ENCODE measurements around the gene OR52E1. TPM values are rescaled to one million over a fixed set of nuclear protein-coding genes. Genes with fewer than 3 reads are reported as not detected.

Gene OR52E1
- total and polyA plus RNA-seq, 2 of the 8 experiments (the other 6 are each of a cell fraction or from before 2014, with no cell fraction given) = not detected

DNA sequence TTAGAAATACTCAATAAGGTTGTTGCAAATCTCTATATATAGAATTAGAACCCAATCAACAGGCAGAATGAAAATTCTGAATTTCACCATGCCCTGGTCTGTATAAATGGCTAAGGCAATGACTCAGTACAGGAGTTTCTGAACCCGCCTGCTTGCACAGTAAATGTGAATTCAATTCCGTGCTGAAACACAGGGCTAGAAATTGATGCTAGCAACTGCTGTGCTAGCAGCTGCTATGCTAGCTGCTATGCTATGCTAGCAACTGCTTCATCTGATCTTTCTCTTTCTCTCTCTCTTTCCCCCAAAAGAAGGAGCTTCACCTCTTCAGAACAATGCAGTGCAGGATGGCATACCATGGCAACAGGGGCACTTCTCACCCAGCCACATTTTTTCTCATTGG lies 32.7 kb upstream of the OR52E1 start:
- H2BK5ac ChIP-seq (ENCODE audit: low read depth, low read length) = no peak overlapping the region
- no peak overlapping the region for H3K4me3 ChIP-seq (ENCODE audit: extremely low read depth in 1 of 4, insufficient read depth in 2 of 4, low read depth in 3 of 4, low read length in 4 of 4)
- H3K79me1 ChIP-seq (ENCODE audit: low read depth, low read length) = no peaks in the 10 kb centered on the region
- H2AFZ ChIP-seq (ENCODE audit: low read length) = no peak overlapping the region
- no peaks in the 10 kb centered on the region for H3K79me2 ChIP-seq (ENCODE audit: control insufficient read depth in 1 of 2, insufficient read depth in 2 of 2, low read length in 2 of 2)
- H2BK12ac ChIP-seq (ENCODE audit: low read depth, low read length) = no peak overlapping the region
- no peak overlapping the region for H3K27ac ChIP-seq (ENCODE audit: low read depth, low read length)
- no peak overlapping the region for H3K23ac ChIP-seq (ENCODE audit: insufficient read length)
- H4K5ac ChIP-seq (ENCODE audit: insufficient read length, low read depth, low read length) = no peak overlapping the region
- FAIRE-seq (no peak), DNase-seq (ENCODE audit: low read depth in 1 of 2, low spot score in 2 of 2) (no peak)
- no peak overlapping the region for H3K14ac ChIP-seq (ENCODE audit: insufficient read length)
- no peak overlapping the region for H2BK15ac ChIP-seq (ENCODE audit: low read length)
- H3K27me3 ChIP-seq (replicated peaks in 1 of 4; ENCODE audit: control insufficient read depth in 3 of 4, extremely low read depth in 1 of 4, insufficient read depth in 3 of 4, low read length in 3 of 4) = no peaks in the 10 kb centered on the region
- ChIA-PET CTCF (ENCODE audit: partially characterized antibody) (no interaction called here), POLR2A (ENCODE audit: partially characterized antibody) (no interaction called here)
- no peaks in the 10 kb centered on the region for H4K20me1 ChIP-seq (replicated peaks in 1 of 2; ENCODE audit: control insufficient read depth in 1 of 2, insufficient read depth in 2 of 2, low read length in 2 of 2)
- H4K91ac ChIP-seq (replicated peaks; ENCODE audit: insufficient read length, low read length) = no peak overlapping the region
- H3K4me2 ChIP-seq (ENCODE audit: insufficient read depth in 1 of 2, low read depth in 2 of 2, low read length in 2 of 2) = no peak overlapping the region
- WGBS, 2 experiments (ENCODE audit: extremely low coverage in 1 of 2, insufficient coverage in 1 of 2, insufficient read length in 1 of 2, insufficient replicate concordance in 2 of 2, low coverage in 1 of 2, low lambda C conversion rate in 2 of 2, missing lambda C conversion rate in 1 of 2) = 97% methylated on average over 2 of the region's 2 CpGs; no CpG with 5 or more reads in 1 of the 2 experiments
- H3K23me2 ChIP-seq (ENCODE audit: low read depth, low read length) = peaks cover 1% of the 10 kb centered on the region; the same call in 1 of the 2 replicates
- no peak overlapping the region for H3K56ac ChIP-seq (replicated peaks; ENCODE audit: insufficient read length, low read depth, low read length)
- H2BK20ac ChIP-seq (ENCODE audit: low read length) = no peak overlapping the region
- H3K4ac ChIP-seq (replicated peaks; ENCODE audit: insufficient read length, low read depth, low read length) = no peak overlapping the region
- H3K36me3 ChIP-seq (ENCODE audit: control insufficient read depth in 2 of 4, insufficient read depth in 4 of 4, low read length in 3 of 4) = no peaks in the 10 kb centered on the region
- no peak overlapping the region for H2BK120ac ChIP-seq (replicated peaks; ENCODE audit: low read depth, low read length)
- H2AK5ac ChIP-seq (ENCODE audit: low read depth, low read length) = no peak overlapping the region
- no peak overlapping the region for H4K8ac ChIP-seq (ENCODE audit: extremely low read depth, insufficient read depth, low read length)
- H3K9ac ChIP-seq (replicated peaks in 1 of 4; ENCODE audit: extremely low read depth in 1 of 4, low read depth in 3 of 4, low read length in 3 of 4) = no peak overlapping the region
- no peaks in the 10 kb centered on the region for H3K9me3 ChIP-seq (ENCODE audit: insufficient read depth in 2 of 2, low read depth in 1 of 2, low read length in 1 of 2)
- H3K18ac ChIP-seq (ENCODE audit: extremely low read depth, low read length) = no peak overlapping the region
- H3K4me1 ChIP-seq (replicated peaks in 1 of 4; ENCODE audit: control insufficient read depth in 3 of 4, insufficient read depth in 4 of 4, low read length in 3 of 4) = no peaks in the 10 kb centered on the region
- no peak for TF ChIP-seq GABPA (IDR thresholded peaks at IDR 0.05; ENCODE audit: borderline replicate concordance, insufficient read depth, low read length)
- TF ChIP-seq TAF1 (IDR thresholded peaks at IDR 0.05; ENCODE audit: low read depth, low read length) = no peak
- no peak for TF ChIP-seq CREB1 (IDR thresholded peaks at IDR 0.05)
- no peak for TF ChIP-seq CHD1 (IDR thresholded peaks at IDR 0.05; ENCODE audit: low read depth, low read length)
- no peak for TF ChIP-seq HDAC6 (IDR thresholded peaks at IDR 0.05; ENCODE audit: low read depth, low read length)
- TF ChIP-seq SIRT6 (IDR thresholded peaks at IDR 0.05; ENCODE audit: low read length) = no peak
- TF ChIP-seq JUN (IDR thresholded peaks at IDR 0.05; ENCODE audit: low read depth, low read length) = no peak
- no peak for TF ChIP-seq KDM5A (IDR thresholded peaks at IDR 0.05; ENCODE audit: low read length)
